Measurements from ENCODE around the gene ADGRB3. TPM values are rescaled to one million over a fixed set of nuclear protein-coding genes. Genes with fewer than 3 reads are reported as not detected.

ADGRB3 gene
- total and polyA plus RNA-seq, 2 donors from 2014 or later = 0.26 to 2.2 TPM

- Histone ChIP-seq H3K27ac (ENCODE audit: low read depth in 2 of 2, low read length in 2 of 2) (no peak overlapping the region), H3K27me3 (ENCODE audit: control insufficient read depth, insufficient read depth, low read length) (no peaks in the 10 kb centered on the region), H3K4me1 (ENCODE audit: control insufficient read depth in 2 of 3, insufficient read depth in 2 of 3, low read depth in 1 of 3, low read length in 3 of 3) (no peaks in the 10 kb centered on the region), H3K36me3 (ENCODE audit: control insufficient read depth in 2 of 3, insufficient read depth in 3 of 3, low read length in 3 of 3) (no peaks in the 10 kb centered on the region), H3K9ac (ENCODE audit: low read length in 3 of 3) (no peak overlapping the region), H3K9me3 (ENCODE audit: control insufficient read depth in 2 of 3, insufficient read depth in 1 of 3, low read length in 3 of 3) (no peaks in the 10 kb centered on the region), H3K4me3 (ENCODE audit: low read length in 3 of 3) (no peak overlapping the region)
- intact Hi-C loops (cut with DNase I) = no loop called here
- peak; percentile 97 for FAIRE-seq
- TF ChIP-seq CTCF (IDR thresholded peaks at IDR 0.05; ENCODE audit: borderline replicate concordance, extremely low read depth, insufficient read depth) = no peak
- no peak for DNase-seq
Measured at GRCh38 chr6:69064226-69064625, 429.1 kb downstream of the ADGRB3 start.

GRCh38 chr6:69069881-69070280 lies 434.8 kb downstream of the ADGRB3 start:
- intact Hi-C loops (cut with DNase I) = no loop called here
- no peaks in the 10 kb centered on the region for H3K36me3 ChIP-seq (ENCODE audit: control insufficient read depth in 2 of 3, insufficient read depth in 3 of 3, low read length in 3 of 3)
- no peak overlapping the region for H3K27ac ChIP-seq (ENCODE audit: low read depth in 2 of 2, low read length in 2 of 2)
- H3K27me3 ChIP-seq (ENCODE audit: control insufficient read depth, insufficient read depth, low read length) = no peaks in the 10 kb centered on the region
- DNase-seq (no peak), FAIRE-seq (no peak)
- H3K4me1 ChIP-seq (ENCODE audit: control insufficient read depth in 2 of 3, insufficient read depth in 2 of 3, low read depth in 1 of 3, low read length in 3 of 3) = no peaks in the 10 kb centered on the region
- no peaks in the 10 kb centered on the region for H3K9me3 ChIP-seq (ENCODE audit: control insufficient read depth in 2 of 3, insufficient read depth in 1 of 3, low read length in 3 of 3)
- no peak overlapping the region for H3K9ac ChIP-seq (ENCODE audit: low read length in 3 of 3)
- no peak overlapping the region for H3K4me3 ChIP-seq (ENCODE audit: low read length in 3 of 3)
- no peak for TF ChIP-seq CTCF (IDR thresholded peaks at IDR 0.05; ENCODE audit: borderline replicate concordance, extremely low read depth, insufficient read depth)

GRCh38 chr6:69072796-69073195 lies 437.7 kb downstream of the ADGRB3 start:
- Histone ChIP-seq H3K9me3 (ENCODE audit: control insufficient read depth in 2 of 3, insufficient read depth in 1 of 3, low read length in 3 of 3) (no peaks in the 10 kb centered on the region), H3K36me3 (ENCODE audit: control insufficient read depth in 2 of 3, insufficient read depth in 3 of 3, low read length in 3 of 3) (no peaks in the 10 kb centered on the region), H3K27me3 (ENCODE audit: control insufficient read depth, insufficient read depth, low read length) (no peaks in the 10 kb centered on the region), H3K4me1 (ENCODE audit: control insufficient read depth in 2 of 3, insufficient read depth in 2 of 3, low read depth in 1 of 3, low read length in 3 of 3) (no peaks in the 10 kb centered on the region), H3K9ac (ENCODE audit: low read length in 3 of 3) (no peak overlapping the region), H3K27ac (ENCODE audit: low read depth in 2 of 2, low read length in 2 of 2) (no peak overlapping the region), H3K4me3 (ENCODE audit: low read length in 3 of 3) (no peak overlapping the region)
- FAIRE-seq (no peak), DNase-seq (no peak)
- no peak for TF ChIP-seq CTCF (IDR thresholded peaks at IDR 0.05; ENCODE audit: borderline replicate concordance, extremely low read depth, insufficient read depth)
- intact Hi-C loops (cut with DNase I) = no loop called here

- FAIRE-seq (no peak), DNase-seq (no peak)
- H3K9ac ChIP-seq (ENCODE audit: low read length in 3 of 3) = no peak overlapping the region
- no peak for TF ChIP-seq CTCF (IDR thresholded peaks at IDR 0.05; ENCODE audit: borderline replicate concordance, extremely low read depth, insufficient read depth)
- H3K36me3 ChIP-seq (ENCODE audit: control insufficient read depth in 2 of 3, insufficient read depth in 3 of 3, low read length in 3 of 3) = no peaks in the 10 kb centered on the region
- intact Hi-C loops (cut with DNase I) = no loop called here
- H3K27ac ChIP-seq (ENCODE audit: low read depth in 2 of 2, low read length in 2 of 2) = no peak overlapping the region
- H3K9me3 ChIP-seq (ENCODE audit: control insufficient read depth in 2 of 3, insufficient read depth in 1 of 3, low read length in 3 of 3) = no peaks in the 10 kb centered on the region
- H3K4me3 ChIP-seq (ENCODE audit: low read length in 3 of 3) = no peak overlapping the region
- H3K4me1 ChIP-seq (ENCODE audit: control insufficient read depth in 2 of 3, insufficient read depth in 2 of 3, low read depth in 1 of 3, low read length in 3 of 3) = no peaks in the 10 kb centered on the region
- no peaks in the 10 kb centered on the region for H3K27me3 ChIP-seq (ENCODE audit: control insufficient read depth, insufficient read depth, low read length)
Measured at GRCh38 chr6:69084746-69085335, 449.8 kb downstream of the ADGRB3 start.

Measured in kidney (tissue), 14 donors.